GM13976 (cell line): Measurements from ENCODE around the gene SGPP2.

Source experiments
- DNase-seq: peaks from one replicate; pipeline ENCODE4 v3.0.0; 2012; ENCODE audit warnings: low spot score
- in situ Hi-C: fragments of 300-500 bp; cut with MboI; formaldehyde crosslinking; loops from one replicate; pipeline ENCODE4 v1.12.0; 2022; ENCODE audit warnings: low sequenced_read_pairs, mixed read lengths, inconsistent platforms; ENCODE audit not compliant: unreplicated experiment
- TF ChIP-seq, protein P1 (sequence below): IDR thresholded peaks from 2 replicates; pipeline ENCODE4 v1.5.1; 2012; ENCODE audit warnings: borderline replicate concordance, mild to moderate bottlenecking; ENCODE audit not compliant: insufficient read depth; ENCODE audit errors: extremely low read depth, missing control alignments, control extremely low read depth

The SGPP2 gene

DNA sequence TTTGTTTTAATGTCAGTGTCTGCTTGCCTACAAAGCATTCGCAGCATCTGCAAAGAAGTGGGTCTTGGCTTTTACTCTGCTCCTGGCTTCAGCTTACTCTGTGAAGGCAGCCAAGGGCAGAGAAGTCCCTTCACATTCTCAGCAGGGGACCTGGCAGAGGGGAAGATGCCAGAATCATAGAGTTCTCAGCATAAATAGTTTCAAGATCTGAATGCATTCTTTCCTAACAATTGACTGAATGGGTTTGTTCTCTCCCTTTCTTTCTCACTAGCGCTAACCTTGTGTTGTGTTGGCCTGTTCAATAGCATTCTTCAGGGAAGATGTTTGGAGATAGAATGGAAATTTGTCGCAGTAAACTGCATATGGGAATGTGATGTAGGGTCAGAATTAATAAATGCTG is 124.6 kb downstream of the SGPP2 start:
- TF ChIP-seq, protein P1, sequence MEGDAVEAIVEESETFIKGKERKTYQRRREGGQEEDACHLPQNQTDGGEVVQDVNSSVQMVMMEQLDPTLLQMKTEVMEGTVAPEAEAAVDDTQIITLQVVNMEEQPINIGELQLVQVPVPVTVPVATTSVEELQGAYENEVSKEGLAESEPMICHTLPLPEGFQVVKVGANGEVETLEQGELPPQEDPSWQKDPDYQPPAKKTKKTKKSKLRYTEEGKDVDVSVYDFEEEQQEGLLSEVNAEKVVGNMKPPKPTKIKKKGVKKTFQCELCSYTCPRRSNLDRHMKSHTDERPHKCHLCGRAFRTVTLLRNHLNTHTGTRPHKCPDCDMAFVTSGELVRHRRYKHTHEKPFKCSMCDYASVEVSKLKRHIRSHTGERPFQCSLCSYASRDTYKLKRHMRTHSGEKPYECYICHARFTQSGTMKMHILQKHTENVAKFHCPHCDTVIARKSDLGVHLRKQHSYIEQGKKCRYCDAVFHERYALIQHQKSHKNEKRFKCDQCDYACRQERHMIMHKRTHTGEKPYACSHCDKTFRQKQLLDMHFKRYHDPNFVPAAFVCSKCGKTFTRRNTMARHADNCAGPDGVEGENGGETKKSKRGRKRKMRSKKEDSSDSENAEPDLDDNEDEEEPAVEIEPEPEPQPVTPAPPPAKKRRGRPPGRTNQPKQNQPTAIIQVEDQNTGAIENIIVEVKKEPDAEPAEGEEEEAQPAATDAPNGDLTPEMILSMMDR = no peak
- no peak for DNase-seq
- in situ Hi-C loops = no loop called here

- in situ Hi-C loops = loop anchor here (25.0 kb wide), 1 partner anchor 492 kb away; no protein-coding TSS in a partner anchor
- DNase-seq = no peak
- TF ChIP-seq, protein P1 = no peak
Measured at GRCh38 chr2:222554517-222554916, 130.2 kb downstream of the SGPP2 start.

DNA sequence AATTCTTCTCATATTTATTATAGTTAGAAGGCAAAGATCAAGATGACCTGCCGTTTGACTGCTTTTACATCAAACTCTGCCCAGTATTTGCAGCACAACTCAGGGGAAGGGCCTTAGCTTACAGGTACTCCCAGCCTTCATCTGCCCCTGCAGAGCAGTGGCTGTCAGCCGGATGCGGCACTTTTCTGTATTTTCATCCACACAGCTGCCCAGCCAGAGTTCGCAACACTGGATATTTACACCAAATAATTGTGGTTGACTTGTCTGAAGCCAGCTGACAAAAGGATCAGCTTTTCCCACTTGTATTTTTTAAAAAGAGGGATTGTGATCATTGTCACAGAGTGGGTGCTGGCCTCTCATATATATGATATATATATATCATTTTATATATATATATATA is 136.8 kb downstream of the SGPP2 start:
- in situ Hi-C loops = loop anchor here (25.0 kb wide), 1 partner anchor 499 kb away; no protein-coding TSS in a partner anchor
- TF ChIP-seq, protein P1 = no peak
- DNase-seq = no peak

DNA sequence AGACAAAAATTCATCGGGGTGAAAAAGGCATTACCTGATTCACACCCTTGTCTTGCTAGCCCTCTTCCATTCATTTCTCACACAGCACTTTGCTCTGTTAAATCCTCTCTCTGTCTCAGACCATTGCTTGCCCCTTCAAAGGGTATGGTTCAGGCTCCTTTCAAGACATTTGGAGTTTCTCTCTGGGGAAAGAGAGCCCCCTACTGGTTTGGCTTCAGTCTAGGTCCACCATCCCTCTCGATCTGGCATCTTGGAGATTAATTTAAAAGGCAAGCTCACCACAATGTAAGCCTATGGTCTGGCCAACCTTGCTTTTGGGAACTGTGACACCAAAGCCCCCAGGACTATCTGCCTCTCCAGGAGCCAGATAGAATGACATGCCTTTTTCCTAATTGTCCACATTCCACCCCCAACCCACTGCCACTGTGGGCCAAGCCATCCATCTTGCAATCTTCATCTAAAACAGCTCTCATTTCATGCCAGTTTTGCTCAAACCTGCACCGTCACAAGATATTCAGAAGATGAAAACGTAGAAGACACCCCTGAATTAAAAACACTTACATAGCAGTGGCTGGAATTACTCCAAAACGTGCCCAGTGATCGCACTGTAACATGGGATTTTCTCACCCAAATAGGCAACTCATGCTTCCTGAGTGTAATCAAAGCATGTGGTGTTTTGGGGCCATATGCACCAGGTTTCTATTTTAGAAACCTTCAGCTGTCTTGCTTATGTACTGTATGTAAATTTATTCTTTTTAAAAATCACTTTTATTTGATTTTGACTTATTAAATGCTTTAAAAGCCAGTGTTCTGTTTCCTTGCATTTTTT is 137.7 kb downstream of the SGPP2 start:
- TF ChIP-seq, protein P1 = peak; percentile 59
- peak; percentile 77 for DNase-seq
- in situ Hi-C loops = loop anchor here (25.0 kb wide), 1 partner anchor 500 kb away; no protein-coding TSS in a partner anchor

GRCh38 chr2:222563106-222563718 is 138.9 kb downstream of the SGPP2 start:
- in situ Hi-C loops = loop anchor here (25.0 kb wide), 1 partner anchor 501 kb away; no protein-coding TSS in a partner anchor
- no peak for DNase-seq
- TF ChIP-seq, protein P1 = no peak

- in situ Hi-C loops = loop anchor here (25.0 kb wide), 1 partner anchor 502 kb away; no protein-coding TSS in a partner anchor
- TF ChIP-seq, protein P1 = no peak
- DNase-seq = no peak
Measured at GRCh38 chr2:222563936-222564335, 139.6 kb downstream of the SGPP2 start.
